Stimulated activated CD4-positive, alpha-beta T cell treated with anti-CD3 and anti-CD28 coated beads, Interleukin-12 subunit alpha, Interleukin-12 subunit beta, amount 100 ng/mL, for 24 hours (primary cell): ENCODE measurements around the gene ACER2.

ENCODE experiments used
- DNase-seq, 2 experiments: peaks; one replicate each; pipeline ENCODE4 v3.0.0-alpha.2; 2020; ENCODE audit warnings: low read depth in 2 of 2

The ACER2 gene

GRCh38 chr9:19486803-19487202 is 78.0 kb downstream of the ACER2 start:
- no peak for DNase-seq

- DNase-seq: no peak
Observed at GRCh38 chr9:19488721-19489120, 79.9 kb downstream of the ACER2 start.

- no peak for DNase-seq
Observed at GRCh38 chr9:19490269-19490668, 81.5 kb downstream of the ACER2 start.

GRCh38 chr9:19490828-19491227 is 82.0 kb downstream of the ACER2 start:
- no peak for DNase-seq

GRCh38 chr9:19492775-19493173 is 84.0 kb downstream of the ACER2 start:
- DNase-seq: no peak

GRCh38 chr9:19493174-19493811 is 84.5 kb downstream of the ACER2 start:
- DNase-seq: peak; percentile 15 to 28

GRCh38 chr9:19493876-19494275 is 85.1 kb downstream of the ACER2 start:
- DNase-seq: no peak

GRCh38 chr9:19495186-19496028 is 86.6 kb downstream of the ACER2 start:
- no peak for DNase-seq

GRCh38 chr9:19496321-19497050 is 87.7 kb downstream of the ACER2 start:
- DNase-seq: no peak

- DNase-seq: no peak
Observed at GRCh38 chr9:19497276-19497675, 88.5 kb downstream of the ACER2 start.

- no peak for DNase-seq
Observed at GRCh38 chr9:19498015-19498414, 89.2 kb downstream of the ACER2 start.
